SK-N-SH (cell line): ENCODE results near the gene ARFGEF2. TPM values are rescaled to one million over a fixed set of nuclear protein-coding genes. Genes with fewer than 3 reads are reported as not detected.

ENCODE experiments used
- CTCF ChIA-PET: fragments of 300-600, 350-600 bp; formaldehyde crosslinking; extraction: SDS; loops from one replicate; lab custom pipeline; 2021; lab: Yijun Ruan, JAX
- POLR2A ChIA-PET: fragments of 350-600 bp; sonication (Branson Sonifier 250); formaldehyde crosslinking; extraction: SDS; loops from one replicate; lab custom pipeline; 2020; ENCODE audit warnings: antibody characterized with exemption, inconsistent platforms; lab: Yijun Ruan, JAX
- DNase-seq: peaks from one replicate; pipeline ENCODE4 v3.0.0; 2012
- H2AFZ ChIP-seq: fragments of 200-600 bp; sonication (generic); 2 replicates; pipeline ENCODE4 v1.8.1; 2016; ENCODE audit warnings: antibody characterized with exemption, mild to moderate bottlenecking, low read depth
- H3F3A ChIP-seq: fragments of 200-600 bp; sonication (generic); replicated peaks from 2 replicates; pipeline ENCODE3; 2016; ENCODE audit warnings: antibody characterized with exemption, mild to moderate bottlenecking; ENCODE audit not compliant: insufficient read depth
- H3K27ac ChIP-seq, 2 experiments: fragments of 200-500 bp in 1 of 2; fragments of 200-600 bp in 1 of 2; sonication (Bioruptor generic) in 1 of 2; sonication (generic), shearing (Covaris generic) in 1 of 2; 2 replicates each; pipeline versions ENCODE4 v1.5.1 to v1.6.1; 2014 to 2016; ENCODE audit warnings: low read depth in 2 of 2, inconsistent platforms in 1 of 2, low read length in 1 of 2, mild to moderate bottlenecking in 1 of 2, mixed read lengths in 1 of 2
- H3K27me3 ChIP-seq: fragments of 200-600 bp; sonication (generic), shearing (Covaris generic); 2 replicates; pipeline ENCODE4 v1.6.1; 2016; ENCODE audit warnings: mixed run types; ENCODE audit not compliant: insufficient read depth
- H3K36me3 ChIP-seq, 2 experiments: fragments of 200-500 bp in 1 of 2; fragments of 200-600 bp in 1 of 2; sonication (Bioruptor generic) in 1 of 2; sonication (generic) in 1 of 2; replicated peaks in 1 of 2; 2 replicates each; pipeline versions ENCODE3 to v1.5.1; 2014 to 2016; ENCODE audit warnings: low read length in 1 of 2, mild to moderate bottlenecking in 1 of 2; ENCODE audit not compliant: insufficient read depth in 2 of 2, control insufficient read depth in 1 of 2
- H3K4me1 ChIP-seq, 2 experiments: fragments of 200-500 bp in 1 of 2; fragments of 200-600 bp in 1 of 2; sonication (Bioruptor generic) in 1 of 2; sonication (generic), shearing (Covaris generic) in 1 of 2; 2 replicates each; pipeline versions ENCODE4 v1.5.1 to v1.6.1; 2014 to 2016; ENCODE audit warnings: low read depth in 1 of 2, low read length in 1 of 2, mixed run types in 1 of 2; ENCODE audit not compliant: insufficient read depth in 2 of 2, control insufficient read depth in 1 of 2
- H3K4me2 ChIP-seq: fragments of 200-600 bp; sonication (generic), shearing (Covaris generic); 2 replicates; pipeline ENCODE4 v1.6.1; 2017; ENCODE audit warnings: mixed run types
- H3K4me3 ChIP-seq, 2 experiments: fragments of 200-500 bp in 1 of 2; fragments of 200-600 bp in 1 of 2; sonication (Bioruptor generic) in 1 of 2; sonication (generic), shearing (Covaris generic) in 1 of 2; 2 replicates each; pipeline versions ENCODE4 v1.5.1 to v1.8.1; 2014 to 2016; ENCODE audit warnings: low read depth in 2 of 2, inconsistent platforms in 1 of 2, low read length in 1 of 2, mild to moderate bottlenecking in 1 of 2, mixed read lengths in 1 of 2, moderate library complexity in 1 of 2
- H3K79me2 ChIP-seq: fragments of 200-600 bp; sonication (generic); 2 replicates; pipeline ENCODE4 v1.8.1; 2017; ENCODE audit warnings: mild to moderate bottlenecking; ENCODE audit not compliant: insufficient read depth
- H3K9ac ChIP-seq: fragments of 200-600 bp; sonication (generic); 2 replicates; pipeline ENCODE4 v1.6.1; 2017; ENCODE audit warnings: mixed run types
- H3K9me2 ChIP-seq: fragments of 200-600 bp; sonication (generic); 2 replicates; pipeline ENCODE4 v1.6.1; 2017; ENCODE audit warnings: mixed run types
- H3K9me3 ChIP-seq: fragments of 200-600 bp; sonication (generic); 2 replicates; pipeline ENCODE4 v1.6.1; 2017; ENCODE audit warnings: mixed run types, mild to moderate bottlenecking, moderate library complexity
- H4K20me1 ChIP-seq: fragments of 200-600 bp; sonication (generic); 2 replicates; pipeline ENCODE4 v1.6.1; 2017; ENCODE audit warnings: mild to moderate bottlenecking, mixed run types; ENCODE audit not compliant: insufficient read depth
- ELF1 ChIP-seq: IDR thresholded peaks from 2 replicates; pipeline ENCODE4 v1.4.0; 2012
- EP300 ChIP-seq, 2 experiments: IDR thresholded peaks; 2 replicates each; pipeline versions ENCODE4 v1.4.0 to v1.6.1; 2012; ENCODE audit warnings: borderline replicate concordance in 1 of 2, low read depth in 1 of 2, low read length in 1 of 2
- EZH2phosphoT487 ChIP-seq: fragments of 200-600 bp; sonication (generic); IDR thresholded peaks from 2 replicates; pipeline ENCODE4 v1.6.1; 2017; ENCODE audit warnings: low read depth, mixed run types, mild to moderate bottlenecking, antibody characterized with exemption, moderate library complexity, borderline replicate concordance
- FOSL2 ChIP-seq: IDR thresholded peaks from 2 replicates; pipeline ENCODE4 v1.4.0; 2012; ENCODE audit warnings: low read depth, mild to moderate bottlenecking, moderate library complexity, borderline replicate concordance
- FOXM1 ChIP-seq: IDR thresholded peaks from 2 replicates; pipeline ENCODE4 v1.4.0; 2012; ENCODE audit warnings: low read depth, mild to moderate bottlenecking
- GABPA ChIP-seq: IDR thresholded peaks from 2 replicates; pipeline ENCODE4 v1.4.0; 2012; ENCODE audit warnings: low read depth, mild to moderate bottlenecking
- GATA2 ChIP-seq: sonication (generic); formaldehyde crosslinking; IDR thresholded peaks from 2 replicates; pipeline ENCODE4 v1.5.0; 2020; ENCODE audit warnings: mild to moderate bottlenecking, missing genetic modification reagents
- MEF2A ChIP-seq: IDR thresholded peaks from 2 replicates; pipeline ENCODE4 v1.4.0; 2012; ENCODE audit warnings: low read depth, borderline replicate concordance
- NFIC ChIP-seq: IDR thresholded peaks from 2 replicates; pipeline ENCODE4 v1.4.0; 2012; ENCODE audit warnings: borderline replicate concordance
- POLR2AphosphoS5 ChIP-seq: IDR thresholded peaks from 2 replicates; pipeline ENCODE4 v1.6.1; 2012; ENCODE audit warnings: low read depth, low read length
- RCOR1 ChIP-seq: fragments of 150-350 bp; IDR thresholded peaks from 2 replicates; pipeline ENCODE4 v1.6.1; 2017; ENCODE audit warnings: antibody characterized with exemption, low read length
- REST ChIP-seq: IDR thresholded peaks from 2 replicates; pipeline ENCODE4 v1.6.1; 2012; ENCODE audit warnings: mild to moderate bottlenecking, low read depth, low read length, moderate library complexity
- RFX5 ChIP-seq: IDR thresholded peaks from 2 replicates; pipeline ENCODE4 v1.6.1; 2012; ENCODE audit warnings: mild to moderate bottlenecking, improper control_type of control experiment, low read length
- RXRA ChIP-seq: IDR thresholded peaks from 2 replicates; pipeline ENCODE4 v1.4.0; 2012; ENCODE audit warnings: low read depth, mild to moderate bottlenecking, borderline replicate concordance
- SIN3A ChIP-seq: IDR thresholded peaks from 2 replicates; pipeline ENCODE4 v1.6.1; 2012; ENCODE audit warnings: low read depth, mild to moderate bottlenecking, low read length, moderate library complexity, borderline replicate concordance
- TAF1 ChIP-seq: IDR thresholded peaks from 2 replicates; pipeline ENCODE4 v1.6.1; 2012; ENCODE audit warnings: low read depth, mild to moderate bottlenecking, low read length, moderate library complexity, borderline replicate concordance
- TCF12 ChIP-seq: IDR thresholded peaks from 2 replicates; pipeline ENCODE4 v1.4.0; 2012
- USF1 ChIP-seq: IDR thresholded peaks from 2 replicates; pipeline ENCODE4 v1.4.0; 2012; ENCODE audit warnings: low read depth, borderline replicate concordance
- USF2 ChIP-seq: fragments of 150-350 bp; IDR thresholded peaks from 2 replicates; pipeline ENCODE4 v1.6.1; 2017; ENCODE audit warnings: antibody characterized with exemption, low read length, low read depth, borderline replicate concordance
- ZBTB33 ChIP-seq: IDR thresholded peaks from 2 replicates; pipeline ENCODE4 v1.4.0; 2012; ENCODE audit warnings: low read depth, borderline replicate concordance
- WGBS: methylation state at CpG from one replicate; pipeline ENCODE4 v1.1.6; 2017; ENCODE audit warnings: low lambda C conversion rate; 5-methylcytosine and 5-hydroxymethylcytosine counted together
- polyA plus RNA-seq, 3 experiments: library from polyadenylated mRNA; depleted of rRNA; stranded (reverse); fragments of >200 nt; gene quantifications; 2 replicates each; pipeline ENCODE4 v1.2.3, GENCODE V29; 2012

Gene ARFGEF2
- polyA plus RNA-seq, 1 of the 3 experiments (the other 2 are of a cell fraction), result 6.1 TPM

- no peaks in the 10 kb centered on the region for H3K27me3 ChIP-seq
- H3K9me3 ChIP-seq, result no peaks in the 10 kb centered on the region
- H3K9me2 ChIP-seq, result no peaks in the 10 kb centered on the region
- CTCF ChIA-PET, result interaction anchor here (0.6 kb wide), 1 partner anchor 949 kb away, joined by 3 read pairs; no protein-coding TSS in a partner anchor
- peaks cover 0 to 8% of the 10 kb centered on the region in 2 experiments; a peak in 1 of 4 replicates for H3K4me1 ChIP-seq
- WGBS, result 86% methylated on average over 8 of the region's 8 CpGs
- DNase-seq, result no peak
- H3K27ac ChIP-seq, result no peak overlapping the region
- H3K4me2 ChIP-seq, result no peak overlapping the region
- no peak for TF ChIP-seq GATA2
- peaks cover 82% of the 10 kb centered on the region for H3K79me2 ChIP-seq
- H3K9ac ChIP-seq, result no peak overlapping the region
- H4K20me1 ChIP-seq, result peaks cover 63% of the 10 kb centered on the region
- H3K36me3 ChIP-seq, result no peaks in the 10 kb centered on the region
- no peak overlapping the region for H3K4me3 ChIP-seq
- POLR2A ChIA-PET, result no interaction called here
- no peaks in the 10 kb centered on the region for H3F3A ChIP-seq
- H2AFZ ChIP-seq, result no peak overlapping the region
Observed at GRCh38 chr20:48932375-48932941, 10.9 kb downstream of the ARFGEF2 start.

GRCh38 chr20:48933017-48933766 lies 11.7 kb downstream of the ARFGEF2 start:
- Histone ChIP-seq H3K9me2 (no peaks in the 10 kb centered on the region), H4K20me1 (peaks cover 66% of the 10 kb centered on the region), H3F3A (no peaks in the 10 kb centered on the region), H3K9ac (no peak overlapping the region), H2AFZ (no peak overlapping the region), H3K9me3 (no peaks in the 10 kb centered on the region), H3K27me3 (no peaks in the 10 kb centered on the region), H3K36me3 (no peaks in the 10 kb centered on the region), H3K79me2 (peaks cover 83% of the 10 kb centered on the region), H3K4me2 (no peak overlapping the region), H3K4me1 (peaks cover 0 to 8% of the 10 kb centered on the region in 2 experiments; a peak in 1 of 4 replicates), H3K27ac (no peak overlapping the region), H3K4me3 (no peak overlapping the region)
- CTCF ChIA-PET, result interaction anchor here (0.6 kb wide), 1 partner anchor 1280 kb away, joined by 3 read pairs; no protein-coding TSS in a partner anchor
- no peak for TF ChIP-seq POLR2AphosphoS5
- no peak for TF ChIP-seq RXRA
- TF ChIP-seq TCF12, result no peak
- TF ChIP-seq RCOR1, result no peak
- no peak for TF ChIP-seq REST
- no peak for TF ChIP-seq EP300 (IDR thresholded peaks at IDR 0.05; ENCODE audit: borderline replicate concordance in 1 of 2, low read depth in 1 of 2, low read length in 1 of 2)
- no peak for TF ChIP-seq RFX5
- TF ChIP-seq USF2, result no peak
- no peak for TF ChIP-seq MEF2A
- no peak for TF ChIP-seq NFIC
- no peak for TF ChIP-seq ELF1
- TF ChIP-seq FOXM1, result no peak
- TF ChIP-seq EZH2phosphoT487, result no peak
- TF ChIP-seq USF1, result no peak
- TF ChIP-seq ZBTB33, result no peak
- TF ChIP-seq FOSL2, result no peak
- TF ChIP-seq TAF1, result no peak
- no peak for TF ChIP-seq GABPA
- no peak for TF ChIP-seq SIN3A
- POLR2A ChIA-PET, result no interaction called here
- DNase-seq, result no peak
- WGBS, result 98% methylated on average over 15 of the region's 15 CpGs
